Right atrium auricular region (tissue), 2 donors: ENCODE measurements around the gene NTN3. TPM values are rescaled to one million over a fixed set of nuclear protein-coding genes. Genes with fewer than 3 reads are reported as not detected.

Experiments
- DNase-seq: peaks from one replicate; pipeline ENCODE4 v3.0.0-alpha.2; 2019; ENCODE audit warnings: low spot score
- H3K27ac ChIP-seq, 2 donors: fragments of 200-600 bp; sonication (generic); 1 replicate in 1 of 2; 2 replicates in 1 of 2; pipeline ENCODE4 v1.5.1; 2016 to 2019
- H3K27me3 ChIP-seq, 2 donors: fragments of 200-600 bp; sonication (generic); one replicate each; pipeline versions ENCODE4 v1.5.1 to v1.6.0; 2017 to 2019
- H3K36me3 ChIP-seq: fragments of 200-600 bp; sonication (generic); one replicate; pipeline ENCODE4 v1.5.1; 2016
- H3K4me1 ChIP-seq, 2 donors: fragments of 200-600 bp; sonication (generic); one replicate each; pipeline versions ENCODE4 v1.5.1 to v1.6.0; 2017 to 2019
- H3K4me3 ChIP-seq, 2 donors: fragments of 200-600 bp; sonication (generic); 1 replicate in 1 of 2; 2 replicates in 1 of 2; pipeline ENCODE4 v1.5.1; 2017 to 2019; ENCODE audit warnings: mild to moderate bottlenecking in 1 of 2, moderate library complexity in 1 of 2
- H3K9me3 ChIP-seq, 2 donors: fragments of 200-600 bp; sonication (generic); one replicate each; pipeline ENCODE4 v1.5.1; 2019
- CTCF ChIP-seq, 2 donors: fragments of 200-600 bp; sonication (generic); IDR thresholded peaks; one replicate each; pipeline ENCODE4 v1.5.1; 2019; ENCODE audit warnings: antibody characterized with exemption in 2 of 2
- total RNA-seq, 2 donors: library from RNA; depleted of rRNA; stranded (reverse); fragments of >200 nt; gene quantifications; one replicate each; pipeline ENCODE4 v1.1.0, GENCODE V29; 2016

NTN3 gene
- total RNA-seq, 2 donors from 2014 or later, result 0.22 to 0.51 TPM

GRCh38 chr16:2447920-2448583 is 23.0 kb upstream of the NTN3 start:
- Histone ChIP-seq H3K27ac (no peak overlapping the region), H3K4me3 (no peak overlapping the region), H3K27me3 (no peaks in the 10 kb centered on the region), H3K4me1 (no peaks in the 10 kb centered on the region), H3K9me3 (no peaks in the 10 kb centered on the region), H3K36me3 (peaks cover 7% of the 10 kb centered on the region)
- no peak for TF ChIP-seq CTCF (IDR thresholded peaks at IDR 0.05)
- no peak for DNase-seq

GRCh38 chr16:2449118-2449517 is 22.0 kb upstream of the NTN3 start:
- Histone ChIP-seq H3K27me3 (no peaks in the 10 kb centered on the region), H3K9me3 (no peaks in the 10 kb centered on the region), H3K36me3 (peaks cover 7% of the 10 kb centered on the region), H3K4me1 (no peaks in the 10 kb centered on the region), H3K27ac (no peak overlapping the region), H3K4me3 (no peak overlapping the region)
- no peak for DNase-seq
- TF ChIP-seq CTCF (IDR thresholded peaks at IDR 0.05), result no peak

- peaks cover 7% of the 10 kb centered on the region for H3K36me3 ChIP-seq
- no peaks in the 10 kb centered on the region for H3K27me3 ChIP-seq
- H3K4me3 ChIP-seq, result no peak overlapping the region
- no peaks in the 10 kb centered on the region for H3K9me3 ChIP-seq
- no peak for DNase-seq
- no peak for TF ChIP-seq CTCF (IDR thresholded peaks at IDR 0.05)
- H3K4me1 ChIP-seq, result no peaks in the 10 kb centered on the region
- H3K27ac ChIP-seq, result no peak overlapping the region
These were observed 20.6 kb upstream of the NTN3 start for GRCh38 chr16:2450535-2450934.

- Histone ChIP-seq H3K27me3 (no peaks in the 10 kb centered on the region), H3K4me1 (no peaks in the 10 kb centered on the region), H3K36me3 (peaks cover 7% of the 10 kb centered on the region), H3K4me3 (no peak overlapping the region), H3K27ac (no peak overlapping the region), H3K9me3 (no peaks in the 10 kb centered on the region)
- TF ChIP-seq CTCF (IDR thresholded peaks at IDR 0.05), result no peak
- DNase-seq, result no peak
These were observed 20.1 kb upstream of the NTN3 start for GRCh38 chr16:2450975-2451381.

GRCh38 chr16:2451851-2452320 is 19.2 kb upstream of the NTN3 start:
- Histone ChIP-seq H3K27ac (no peak overlapping the region), H3K27me3 (no peaks in the 10 kb centered on the region), H3K9me3 (no peaks in the 10 kb centered on the region), H3K4me1 (no peaks in the 10 kb centered on the region), H3K4me3 (no peak overlapping the region), H3K36me3 (peaks cover 7% of the 10 kb centered on the region)
- no peak for TF ChIP-seq CTCF (IDR thresholded peaks at IDR 0.05)
- no peak for DNase-seq

GRCh38 chr16:2452650-2453049 is 18.4 kb upstream of the NTN3 start:
- no peaks in the 10 kb centered on the region for H3K4me1 ChIP-seq
- H3K27ac ChIP-seq, result no peak overlapping the region
- peaks cover 7% of the 10 kb centered on the region for H3K36me3 ChIP-seq

More at GRCh38 chr16:2452650-2453049, 18.4 kb upstream of the NTN3 start:
- Histone ChIP-seq H3K27me3 (no peaks in the 10 kb centered on the region), H3K4me3 (no peak overlapping the region), H3K9me3 (no peaks in the 10 kb centered on the region)
- TF ChIP-seq CTCF (IDR thresholded peaks at IDR 0.05), result no peak
- no peak for DNase-seq
